Stimulated activated CD4-positive, alpha-beta T cell treated with anti-CD3 and anti-CD28 coated beads, Interleukin-1b, Interleukin-23, amount 100 ng/mL, for 4 hours (primary cell): ENCODE results near the gene TOX2.

ENCODE experiments used
- DNase-seq, 2 donors: peaks; one replicate each; pipeline ENCODE4 v3.0.0-alpha.2; 2020; ENCODE audit warnings: low read depth in 2 of 2

TOX2 gene

GRCh38 chr20:43914311-43915210 is at the start of gene TOX2:
Gene TOX2 (plus strand): TSS chr20:43914852. CDS start chr20:43914892, 40 bp downstream.
- peak; percentile 35 to 54 for DNase-seq

GRCh38 chr20:43868091-43868490 is 46.6 kb upstream of the TOX2 start:
- no peak for DNase-seq

- DNase-seq: no peak
Observed at GRCh38 chr20:43870484-43870883, 44.2 kb upstream of the TOX2 start.

- DNase-seq: no peak
Observed at GRCh38 chr20:43878776-43879175, 35.9 kb upstream of the TOX2 start.

- DNase-seq: no peak
Observed at GRCh38 chr20:43893930-43894329, 20.7 kb upstream of the TOX2 start.

- no peak for DNase-seq
Observed at GRCh38 chr20:43894491-43894890, 20.2 kb upstream of the TOX2 start.

- no peak for DNase-seq
Observed at GRCh38 chr20:43895235-43895634, 19.4 kb upstream of the TOX2 start.

GRCh38 chr20:43899274-43900120 is 15.2 kb upstream of the TOX2 start:
- DNase-seq: no peak

GRCh38 chr20:43900121-43900466 is 14.6 kb upstream of the TOX2 start:
- DNase-seq: no peak

GRCh38 chr20:43900496-43900895 is 14.2 kb upstream of the TOX2 start:
- DNase-seq: no peak

- DNase-seq: no peak
Observed at GRCh38 chr20:43901296-43901695, 13.4 kb upstream of the TOX2 start.

- no peak for DNase-seq
Observed at GRCh38 chr20:43903953-43904826, 10.5 kb upstream of the TOX2 start.

GRCh38 chr20:43904827-43905177 is 9.8 kb upstream of the TOX2 start:
- DNase-seq: no peak

GRCh38 chr20:43906505-43907034 is 8.1 kb upstream of the TOX2 start:
- no peak for DNase-seq

GRCh38 chr20:43909211-43909610 is 5.4 kb upstream of the TOX2 start:
- DNase-seq: no peak

GRCh38 chr20:43909720-43910119 is 4.9 kb upstream of the TOX2 start:
- no peak for DNase-seq

GRCh38 chr20:43910564-43910963 is 4.1 kb upstream of the TOX2 start:
- no peak for DNase-seq

GRCh38 chr20:43911066-43911465 is 3.6 kb upstream of the TOX2 start:
- no peak for DNase-seq

- no peak for DNase-seq
Observed at GRCh38 chr20:43913291-43914025, 1.2 kb upstream of the TOX2 start.

GRCh38 chr20:43915211-43916072 is 790 bp downstream of the TOX2 start:
- DNase-seq: peak in 1 of 2 donors; percentile 27
